Measurements from ENCODE around the gene GTF3C1. TPM values are rescaled to one million over a fixed set of nuclear protein-coding genes. Genes with fewer than 3 reads are reported as not detected.

GTF3C1 gene
- total and polyA plus RNA-seq, 2 of the 13 experiments (the other 11 are each of a cell fraction or from before 2014, with no cell fraction given), result 29.2 to 72.7 TPM

DNA sequence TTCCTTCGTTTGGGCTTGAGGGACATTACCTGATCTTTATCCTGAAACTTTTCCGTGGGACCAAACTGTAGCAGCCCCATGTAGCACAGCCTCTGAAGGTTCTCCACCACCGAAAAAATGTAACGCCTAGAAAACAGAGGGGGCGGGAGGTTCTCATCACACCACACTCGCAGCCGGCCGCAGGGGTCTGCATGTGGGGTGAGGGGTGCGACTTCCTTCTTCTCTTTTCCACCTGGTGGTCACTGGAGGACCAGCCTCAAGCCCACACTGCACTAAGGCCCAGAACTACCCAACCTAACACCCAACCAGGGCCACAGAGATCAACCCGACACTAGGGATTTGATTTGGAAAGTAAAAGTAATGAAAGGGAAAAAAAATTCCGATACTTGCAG, 57.1 kb downstream of the GTF3C1 start:
- Histone ChIP-seq H4K20me1 (ENCODE audit: insufficient read depth, low read length) (no peaks in the 10 kb centered on the region; the same call in 1 of the 2 replicates), H3K9me3 (ENCODE audit: low read length) (no peaks in the 10 kb centered on the region), H3K4me2 (ENCODE audit: low read depth, low read length) (no peak overlapping the region), H3K4me3 (replicated peaks in 1 of 3; ENCODE audit: insufficient read depth in 1 of 3, low read depth in 2 of 3, low read length in 3 of 3) (no peak overlapping the region), H3K4me1 (ENCODE audit: insufficient read depth, low read length) (no peaks in the 10 kb centered on the region), H3K79me2 (ENCODE audit: insufficient read depth, low read length) (no peaks in the 10 kb centered on the region), H3K27ac (ENCODE audit: extremely low read length, insufficient read depth, low read length) (no peak overlapping the region), H3K9ac (ENCODE audit: insufficient read depth, low read depth, low read length) (no peak overlapping the region), H2AFZ (ENCODE audit: low read length) (no peak overlapping the region), H3K27me3 (ENCODE audit: control insufficient read depth in 1 of 2, insufficient read depth in 2 of 2, low read length in 2 of 2) (no peaks in the 10 kb centered on the region), H3K36me3 (replicated peaks in 1 of 2; ENCODE audit: control insufficient read depth in 1 of 2, insufficient read depth in 2 of 2, low read length in 2 of 2) (peaks cover 56 to 90% of the 10 kb centered on the region in 2 experiments)
- FAIRE-seq, result no peak
- POLR2A ChIA-PET, result no interaction called here
- CTCF ChIA-PET (ENCODE audit: low intra/inter-chr PET ratio, low total read pairs), result no interaction called here
- 95% methylated on average over 11 of the region's 11 CpGs for WGBS (ENCODE audit: low lambda C conversion rate)
- no peak for DNase-seq (ENCODE audit: low spot score)
- ATAC-seq, result 0 out of 3 replicates have a peak, but pooled peaks have one; percentile 36
- TF ChIP-seq HDAC6 (IDR thresholded peaks at IDR 0.05; ENCODE audit: low read depth, low read length) (no peak), KDM1A (CRISPR knock-in tag; IDR thresholded peaks at IDR 0.05) (no peak), MAZ (IDR thresholded peaks at IDR 0.05; ENCODE audit: borderline replicate concordance, low read depth, low read length) (no peak), MAZ (CRISPR knock-in tag; IDR thresholded peaks at IDR 0.05; ENCODE audit: low read depth) (no peak), ZNF329 (CRISPR knock-in tag; IDR thresholded peaks at IDR 0.05; ENCODE audit: low read depth) (no peak), EED (CRISPR knock-in tag; IDR thresholded peaks at IDR 0.05) (no peak)
- intact Hi-C loops (cut with micrococcal nuclease; ENCODE audit: unreplicated experiment), result no loop called here
- in situ Hi-C loops (cut with HindIII; ENCODE audit: extremely low pct_ligation_motif_present, low pct_unique_long_range_greater_than_20kb), result no loop called here
- no TSS peak for BruUV-seq (replicated peaks)

DNA sequence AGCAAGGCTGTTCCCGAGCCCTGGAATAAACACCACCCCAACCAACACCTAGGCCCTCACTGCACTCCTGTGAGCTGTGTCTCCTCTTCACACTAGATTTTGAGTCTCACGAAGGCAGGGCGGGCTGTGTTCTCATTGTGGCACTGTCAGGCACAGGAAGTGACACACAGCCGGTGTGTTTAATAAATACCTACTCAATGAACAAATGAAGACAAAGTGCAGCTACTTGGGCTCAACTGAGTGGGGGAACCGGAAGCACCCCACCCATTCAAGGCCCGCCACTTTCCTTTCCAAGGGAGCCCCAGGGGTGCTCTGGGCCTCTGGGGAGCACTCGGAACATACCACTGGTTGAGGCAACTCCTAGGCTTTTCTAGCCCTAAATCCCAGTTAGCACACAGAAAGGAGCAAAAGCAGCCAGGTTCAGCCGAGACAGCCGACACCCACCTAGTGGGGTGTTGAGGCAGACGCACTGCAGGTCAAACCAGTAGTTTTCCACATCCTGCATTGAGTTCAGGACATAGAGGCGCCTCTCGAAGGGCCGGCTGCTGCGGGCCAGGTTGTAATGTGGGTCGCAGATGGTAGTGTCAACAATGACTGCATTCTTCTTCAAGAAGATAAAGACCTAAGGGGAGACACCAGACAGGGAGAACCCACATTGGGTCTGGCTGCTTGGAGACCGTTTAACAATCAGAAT, 57.7 kb downstream of the GTF3C1 start:
- no peaks in the 10 kb centered on the region for H3K79me2 ChIP-seq (ENCODE audit: insufficient read depth, low read length)
- peaks cover 56 to 89% of the 10 kb centered on the region in 2 experiments for H3K36me3 ChIP-seq (replicated peaks in 1 of 2; ENCODE audit: control insufficient read depth in 1 of 2, insufficient read depth in 2 of 2, low read length in 2 of 2)
- ATAC-seq, result no peak
- BruUV-seq (replicated peaks), result no TSS peak
- no peak for FAIRE-seq
- no peaks in the 10 kb centered on the region for H3K4me1 ChIP-seq (ENCODE audit: insufficient read depth, low read length)
- no peaks in the 10 kb centered on the region; the same call in 1 of the 2 replicates for H4K20me1 ChIP-seq (ENCODE audit: insufficient read depth, low read length)
- H3K27ac ChIP-seq (ENCODE audit: extremely low read length, insufficient read depth, low read length), result no peak overlapping the region
- H3K4me3 ChIP-seq (replicated peaks in 1 of 3; ENCODE audit: insufficient read depth in 1 of 3, low read depth in 2 of 3, low read length in 3 of 3), result no peak overlapping the region
- ChIA-PET POLR2A (no interaction called here), CTCF (ENCODE audit: low intra/inter-chr PET ratio, low total read pairs) (no interaction called here)
- no peak for DNase-seq (ENCODE audit: low spot score)
- in situ Hi-C loops (cut with HindIII; ENCODE audit: extremely low pct_ligation_motif_present, low pct_unique_long_range_greater_than_20kb) (no loop called here), intact Hi-C loops (cut with micrococcal nuclease; ENCODE audit: unreplicated experiment) (no loop called here)
- H2AFZ ChIP-seq (ENCODE audit: low read length), result no peak overlapping the region
- H3K9ac ChIP-seq (ENCODE audit: insufficient read depth, low read depth, low read length), result no peak overlapping the region
- no peaks in the 10 kb centered on the region for H3K27me3 ChIP-seq (ENCODE audit: control insufficient read depth in 1 of 2, insufficient read depth in 2 of 2, low read length in 2 of 2)
- H3K4me2 ChIP-seq (ENCODE audit: low read depth, low read length), result no peak overlapping the region
- WGBS (ENCODE audit: low lambda C conversion rate), result 97% methylated on average over 16 of the region's 16 CpGs
- no peaks in the 10 kb centered on the region for H3K9me3 ChIP-seq (ENCODE audit: low read length)
- no peak for TF ChIP-seq CHD2 (IDR thresholded peaks at IDR 0.05; ENCODE audit: low read depth, low read length)
- TF ChIP-seq NR3C1 (CRISPR knock-in tag; IDR thresholded peaks at IDR 0.05), result no peak
- TF ChIP-seq IRX3 (CRISPR knock-in tag; IDR thresholded peaks at IDR 0.05; ENCODE audit: borderline replicate concordance, low read depth), result no peak
- TF ChIP-seq U2AF1 (optimal IDR thresholded peaks at IDR 0.05; ENCODE audit: low read depth, low read length), result no peak
- TF ChIP-seq, protein P1, sequence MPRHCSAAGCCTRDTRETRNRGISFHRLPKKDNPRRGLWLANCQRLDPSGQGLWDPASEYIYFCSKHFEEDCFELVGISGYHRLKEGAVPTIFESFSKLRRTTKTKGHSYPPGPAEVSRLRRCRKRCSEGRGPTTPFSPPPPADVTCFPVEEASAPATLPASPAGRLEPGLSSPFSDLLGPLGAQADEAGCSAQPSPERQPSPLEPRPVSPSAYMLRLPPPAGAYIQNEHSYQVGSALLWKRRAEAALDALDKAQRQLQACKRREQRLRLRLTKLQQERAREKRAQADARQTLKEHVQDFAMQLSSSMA (CRISPR knock-in tag; IDR thresholded peaks at IDR 0.05), result no peak
- TF ChIP-seq, protein P2, sequence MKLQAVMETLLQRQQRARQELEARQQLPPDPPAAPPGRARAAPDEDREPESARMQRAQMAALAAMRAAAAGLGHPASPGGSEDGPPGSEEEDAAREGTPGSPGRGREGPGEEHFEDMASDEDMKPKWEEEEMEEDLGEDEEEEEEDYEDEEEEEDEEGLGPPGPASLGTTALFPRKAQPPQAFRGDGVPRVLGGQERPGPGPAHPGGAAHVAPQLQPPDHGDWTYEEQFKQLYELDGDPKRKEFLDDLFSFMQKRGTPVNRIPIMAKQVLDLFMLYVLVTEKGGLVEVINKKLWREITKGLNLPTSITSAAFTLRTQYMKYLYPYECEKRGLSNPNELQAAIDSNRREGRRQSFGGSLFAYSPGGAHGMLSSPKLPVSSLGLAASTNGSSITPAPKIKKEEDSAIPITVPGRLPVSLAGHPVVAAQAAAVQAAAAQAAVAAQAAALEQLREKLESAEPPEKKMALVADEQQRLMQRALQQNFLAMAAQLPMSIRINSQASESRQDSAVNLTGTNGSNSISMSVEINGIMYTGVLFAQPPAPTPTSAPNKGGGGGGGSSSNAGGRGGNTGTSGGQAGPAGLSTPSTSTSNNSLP (IDR thresholded peaks at IDR 0.05; ENCODE audit: low read depth, low read length), result no peak
- TF ChIP-seq, protein P3, sequence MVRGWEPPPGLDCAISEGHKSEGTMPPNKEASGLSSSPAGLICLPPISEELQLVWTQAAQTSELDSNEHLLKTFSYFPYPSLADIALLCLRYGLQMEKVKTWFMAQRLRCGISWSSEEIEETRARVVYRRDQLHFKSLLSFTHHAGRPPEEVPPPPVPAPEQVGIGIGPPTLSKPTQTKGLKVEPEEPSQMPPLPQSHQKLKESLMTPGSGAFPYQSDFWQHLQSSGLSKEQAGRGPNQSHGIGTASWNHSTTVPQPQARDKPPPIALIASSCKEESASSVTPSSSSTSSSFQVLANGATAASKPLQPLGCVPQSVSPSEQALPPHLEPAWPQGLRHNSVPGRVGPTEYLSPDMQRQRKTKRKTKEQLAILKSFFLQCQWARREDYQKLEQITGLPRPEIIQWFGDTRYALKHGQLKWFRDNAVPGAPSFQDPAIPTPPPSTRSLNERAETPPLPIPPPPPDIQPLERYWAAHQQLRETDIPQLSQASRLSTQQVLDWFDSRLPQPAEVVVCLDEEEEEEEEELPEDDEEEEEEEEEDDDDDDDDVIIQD (CRISPR knock-in tag; IDR thresholded peaks at IDR 0.05; ENCODE audit: low read depth), result no peak
- no peak for TF ChIP-seq HMG20B (CRISPR knock-in tag; conservative IDR thresholded peaks at IDR 0.05)
- no peak for TF ChIP-seq AHR (CRISPR knock-in tag; IDR thresholded peaks at IDR 0.05)
- TF ChIP-seq, protein P4, sequence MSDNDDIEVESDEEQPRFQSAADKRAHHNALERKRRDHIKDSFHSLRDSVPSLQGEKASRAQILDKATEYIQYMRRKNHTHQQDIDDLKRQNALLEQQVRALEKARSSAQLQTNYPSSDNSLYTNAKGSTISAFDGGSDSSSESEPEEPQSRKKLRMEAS (IDR thresholded peaks at IDR 0.05), result no peak

Measured in HepG2 (cell line).